ENCODE measurements around the gene MPIG6B.

DNA sequence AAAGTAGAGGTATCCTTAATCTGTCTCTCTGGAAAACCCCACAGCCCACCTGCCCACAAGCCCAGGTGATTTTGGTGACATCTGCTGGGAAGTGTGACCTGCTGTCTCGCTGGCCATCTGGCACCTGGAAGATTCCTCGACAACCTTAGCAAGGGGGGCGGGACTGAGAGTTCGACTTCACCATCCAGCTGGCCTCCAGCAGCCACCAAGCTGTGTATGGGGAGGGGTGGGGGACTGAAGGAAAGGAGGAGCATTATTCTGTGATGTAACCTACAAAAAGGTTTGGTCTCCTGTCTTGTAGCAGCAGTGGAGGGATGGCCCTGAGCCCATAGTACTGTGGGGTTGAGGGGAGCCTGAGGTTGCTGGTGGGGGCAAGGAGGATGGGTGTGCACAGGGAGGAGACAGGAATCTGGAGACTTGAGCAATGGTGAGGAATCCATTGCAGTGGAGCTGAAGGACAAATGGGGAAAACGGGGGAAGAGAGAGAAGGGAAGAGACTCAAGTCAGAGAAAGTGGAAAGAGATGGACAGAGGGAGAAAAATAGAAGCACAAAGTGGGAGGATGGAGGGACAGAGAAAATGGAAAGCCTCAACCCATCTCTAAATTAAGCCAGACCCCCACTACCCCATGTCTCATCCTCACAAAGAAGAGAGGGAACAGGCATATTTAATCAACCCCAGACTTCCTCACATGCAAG is 12.5 kb upstream of the MPIG6B start:
- TF ChIP-seq, protein P1, sequence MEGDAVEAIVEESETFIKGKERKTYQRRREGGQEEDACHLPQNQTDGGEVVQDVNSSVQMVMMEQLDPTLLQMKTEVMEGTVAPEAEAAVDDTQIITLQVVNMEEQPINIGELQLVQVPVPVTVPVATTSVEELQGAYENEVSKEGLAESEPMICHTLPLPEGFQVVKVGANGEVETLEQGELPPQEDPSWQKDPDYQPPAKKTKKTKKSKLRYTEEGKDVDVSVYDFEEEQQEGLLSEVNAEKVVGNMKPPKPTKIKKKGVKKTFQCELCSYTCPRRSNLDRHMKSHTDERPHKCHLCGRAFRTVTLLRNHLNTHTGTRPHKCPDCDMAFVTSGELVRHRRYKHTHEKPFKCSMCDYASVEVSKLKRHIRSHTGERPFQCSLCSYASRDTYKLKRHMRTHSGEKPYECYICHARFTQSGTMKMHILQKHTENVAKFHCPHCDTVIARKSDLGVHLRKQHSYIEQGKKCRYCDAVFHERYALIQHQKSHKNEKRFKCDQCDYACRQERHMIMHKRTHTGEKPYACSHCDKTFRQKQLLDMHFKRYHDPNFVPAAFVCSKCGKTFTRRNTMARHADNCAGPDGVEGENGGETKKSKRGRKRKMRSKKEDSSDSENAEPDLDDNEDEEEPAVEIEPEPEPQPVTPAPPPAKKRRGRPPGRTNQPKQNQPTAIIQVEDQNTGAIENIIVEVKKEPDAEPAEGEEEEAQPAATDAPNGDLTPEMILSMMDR (IDR thresholded peaks at IDR 0.05; ENCODE audit: low read depth, low read length, poor library complexity, severe bottlenecking): no peak
- no peak for TF ChIP-seq EZH2phosphoT487 (IDR thresholded peaks at IDR 0.05; ENCODE audit: borderline replicate concordance, low read length)
